Heart right ventricle (tissue), 16 donors: ENCODE measurements around the gene TSKS. TPM values are rescaled to one million over a fixed set of nuclear protein-coding genes. Genes with fewer than 3 reads are reported as not detected.
A peak's percentile ranks its signal among the peaks of the same experiment; 100 is the strongest.

Experiments
- ATAC-seq, 8 donors: fragments of 200-7000 bp; cut with Tn5 transposase; one replicate each; pipeline ENCODE4 v1.9.1; 2020; ENCODE audit warnings: mild to moderate bottlenecking in 8 of 8, moderate library complexity in 8 of 8, moderate number of reproducible peaks in 1 of 8
- DNase-seq, 2 donors: peaks; one replicate each; pipeline ENCODE4 v3.0.0-alpha.2; 2020
- H3K27ac ChIP-seq, 10 donors: fragments of 200-600 bp; sonication (generic) in 2 of 10; one replicate each; pipeline versions ENCODE4 v1.5.0 to v1.8.0; 2020 to 2022; ENCODE audit warnings: mild to moderate bottlenecking in 3 of 10
- H3K27me3 ChIP-seq, 7 donors: fragments of 200-600 bp; one replicate each; pipeline ENCODE4 v1.8.0; 2021 to 2022; ENCODE audit warnings: mild to moderate bottlenecking in 2 of 7
- H3K36me3 ChIP-seq, 9 donors: fragments of 200-600 bp; sonication (generic) in 1 of 9; one replicate each; pipeline versions ENCODE4 v1.5.0 to v1.8.0; 2020 to 2022; ENCODE audit warnings: mild to moderate bottlenecking in 2 of 9
- H3K4me1 ChIP-seq, 9 donors: fragments of 200-600 bp; sonication (generic) in 1 of 9; one replicate each; pipeline versions ENCODE4 v1.5.0 to v1.8.0; 2020 to 2022; ENCODE audit warnings: mild to moderate bottlenecking in 4 of 9
- H3K4me3 ChIP-seq, 10 donors: fragments of 200-600 bp; sonication (generic) in 2 of 10; one replicate each; pipeline versions ENCODE4 v1.5.0 to v1.8.0; 2020 to 2022; ENCODE audit warnings: mild to moderate bottlenecking in 7 of 10, moderate library complexity in 2 of 10
- H3K9me3 ChIP-seq, 11 donors: fragments of 200-600 bp in 10 of 11; sonication (generic) in 2 of 11; one replicate each; pipeline versions ENCODE4 v1.5.0 to v1.8.0; 2013 to 2022; ENCODE audit warnings: mild to moderate bottlenecking in 2 of 11, control low read depth in 1 of 11, moderate library complexity in 1 of 11
- WGBS, 2 donors: extraction: QIAGEN DNeasy Blood & Tissue Kit; methylation state at CpG; one replicate each; pipeline ENCODE4 v1.1.7; 2013; ENCODE audit warnings: inconsistent platforms in 1 of 2; 5-methylcytosine and 5-hydroxymethylcytosine counted together
- intact Hi-C, 10 donors: fragments of 100-400 bp; cut with DNase I; formaldehyde crosslinking; loops; one replicate each; pipeline versions ENCODE4 v1.11.1 to v1.14.2; 2022
- polyA plus RNA-seq, 2 donors: library from polyadenylated mRNA; stranded (reverse); fragments of 200-250 nt; gene quantifications; one replicate each; pipeline ENCODE4 v1.2.3, GENCODE V29; 2013
- total RNA-seq, 10 donors: library from RNA; stranded (reverse); fragmentation: NEBNext Ultra II Directional in 3 of 10; extraction: Animal tissue kit (Norgen Biotek cat#: 25700) in 3 of 10; gene quantifications; one replicate each; pipeline versions ENCODE4 v1.2.1 to v1.2.4, GENCODE V29; 2021 to 2023
- TF ChIP-seq, protein P1 (sequence below), 9 donors: fragments of 200-600 bp; sonication (generic) in 2 of 9; IDR thresholded peaks; one replicate each; pipeline versions ENCODE4 v1.5.0 to v1.8.0; 2021 to 2022; ENCODE audit warnings: antibody characterized with exemption in 9 of 9, mild to moderate bottlenecking in 5 of 9, moderate library complexity in 1 of 9
- donor health status: Arrhythmogenic right ventricular cardiomyopathy.
- donor health status: ischemic (EF 13 %, LVEDD 7.1; RV severe dilation, severe dysfunction).
- donor health status: healthy with polysubstance abuse.
- donor health status: DM: no; HTN: yes; CAD: no.
- donor health status: DM: no; HTN: no; CAD: no.
- donor health status: ischemic (EF 25% LVEDD 6.9; RV normal size, moderate dysfunction).
- donor health status: ischemic (EF 25% LVEDD 5.7; RV mildly dilated, moderate dysfunction).
- donor health status: healthy.
- donor health status: DM: yes; HTN: yes; CAD: no.
- donor health status: Ischemic cardiomyopathy.
- donor health status: ischemic (EF 35%, LVEDD 5.7; RV mildly dilated, moderate dysfunction).
- donor health status: nonischemic (EF 11% LVEDD 7.7; RV severe dilation, severe dysfunction).
- donor health status: DM: yes; HTN: yes; CAD: no.
- donor health status: PGD.
- donor health status: ischemic (EF 29% LVEDD 5.4; RV normal size, mild dysfunction).
- donor health status: nonischemic (EF 23%, LVEDD 6.1; RV moderate dilation, normal function).

TSKS gene
- total and polyA plus RNA-seq, 12 donors: 0.15 to 3.4 (median 0.40) TPM; not detected in 2

- Histone ChIP-seq H3K4me1 (peaks cover 0 to 29% (median 0%) of the 10 kb centered on the region in 9 donors), H3K36me3 (peaks cover 0 to 73% (median 34%) of the 10 kb centered on the region in 9 donors), H3K27ac (peak overlapping the region in 1 of 10 donors; percentile 60), H3K9me3 (no peaks in the 10 kb centered on the region), H3K27me3 (no peaks in the 10 kb centered on the region), H3K4me3 (no peak overlapping the region)
- ATAC-seq (peak in 3 of 8 donors; percentile 18 to 29 (median 28)), DNase-seq (no peak)
- TF ChIP-seq, protein P1, sequence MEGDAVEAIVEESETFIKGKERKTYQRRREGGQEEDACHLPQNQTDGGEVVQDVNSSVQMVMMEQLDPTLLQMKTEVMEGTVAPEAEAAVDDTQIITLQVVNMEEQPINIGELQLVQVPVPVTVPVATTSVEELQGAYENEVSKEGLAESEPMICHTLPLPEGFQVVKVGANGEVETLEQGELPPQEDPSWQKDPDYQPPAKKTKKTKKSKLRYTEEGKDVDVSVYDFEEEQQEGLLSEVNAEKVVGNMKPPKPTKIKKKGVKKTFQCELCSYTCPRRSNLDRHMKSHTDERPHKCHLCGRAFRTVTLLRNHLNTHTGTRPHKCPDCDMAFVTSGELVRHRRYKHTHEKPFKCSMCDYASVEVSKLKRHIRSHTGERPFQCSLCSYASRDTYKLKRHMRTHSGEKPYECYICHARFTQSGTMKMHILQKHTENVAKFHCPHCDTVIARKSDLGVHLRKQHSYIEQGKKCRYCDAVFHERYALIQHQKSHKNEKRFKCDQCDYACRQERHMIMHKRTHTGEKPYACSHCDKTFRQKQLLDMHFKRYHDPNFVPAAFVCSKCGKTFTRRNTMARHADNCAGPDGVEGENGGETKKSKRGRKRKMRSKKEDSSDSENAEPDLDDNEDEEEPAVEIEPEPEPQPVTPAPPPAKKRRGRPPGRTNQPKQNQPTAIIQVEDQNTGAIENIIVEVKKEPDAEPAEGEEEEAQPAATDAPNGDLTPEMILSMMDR (IDR thresholded peaks at IDR 0.05): no peak
- intact Hi-C loops: no loop called here
- 89 to 93% methylated on average over 7 of the region's 7 CpGs for WGBS, 2 donors
These were observed 18.3 kb upstream of the TSKS start for GRCh38 chr19:49781394-49781793.

GRCh38 chr19:49780861-49781260 is 17.8 kb upstream of the TSKS start:
- ATAC-seq (no peak), DNase-seq (no peak)
- WGBS, 2 donors: 88 to 90% methylated on average over 8 of the region's 8 CpGs
- Histone ChIP-seq H3K4me1 (peaks cover 0 to 26% (median 0%) of the 10 kb centered on the region in 9 donors), H3K27me3 (no peaks in the 10 kb centered on the region), H3K9me3 (no peaks in the 10 kb centered on the region), H3K4me3 (no peak overlapping the region), H3K36me3 (peaks cover 0 to 73% (median 34%) of the 10 kb centered on the region in 9 donors), H3K27ac (peak overlapping the region in 1 of 10 donors; percentile 60)
- TF ChIP-seq, protein P1 (IDR thresholded peaks at IDR 0.05): no peak
- intact Hi-C loops: no loop called here

DNA sequence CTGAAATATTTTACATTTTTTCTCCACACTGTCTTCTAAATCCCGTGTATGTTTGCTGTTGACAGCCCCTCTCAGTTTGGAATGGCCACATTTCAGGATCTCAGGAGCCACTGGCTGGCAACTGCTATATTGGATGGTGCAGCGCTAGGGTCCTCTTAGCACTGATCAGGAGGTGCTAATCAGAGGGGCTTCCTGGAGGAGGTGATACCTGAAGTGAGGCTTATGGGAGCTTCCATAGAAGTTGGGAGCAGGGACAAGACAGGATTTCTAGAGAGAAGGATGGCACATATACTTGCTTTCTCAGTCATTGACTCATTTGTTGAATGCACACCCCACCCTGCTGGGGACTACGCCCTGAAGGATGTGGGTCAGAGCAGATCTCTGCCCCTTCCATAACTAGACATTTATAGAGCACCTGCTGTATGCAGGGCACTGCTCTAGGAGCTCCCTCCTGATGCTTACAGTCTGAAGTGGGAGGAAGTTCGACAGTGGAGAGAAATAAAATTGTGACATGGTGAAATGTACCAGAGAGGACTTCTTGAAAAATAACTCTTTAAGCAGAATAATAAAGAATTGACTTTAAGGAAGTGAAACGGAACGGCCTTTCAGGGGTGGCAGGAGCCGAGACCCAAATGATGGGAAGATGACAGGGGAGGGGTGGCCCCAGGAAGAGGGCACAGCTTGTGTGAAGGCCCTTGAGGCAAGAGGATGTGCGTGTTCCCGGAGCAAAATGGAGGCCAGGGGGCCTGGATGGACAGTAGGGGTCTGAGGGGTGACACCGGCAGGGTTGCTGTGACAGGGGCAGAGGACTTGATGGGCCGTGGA is 16.8 kb upstream of the TSKS start:
- peaks cover 0 to 72% (median 25%) of the 10 kb centered on the region in 9 donors for H3K36me3 ChIP-seq
- ATAC-seq (peak in 3 of 8 donors; percentile 14 to 38 (median 20)), DNase-seq (no peak)
- WGBS, 2 donors: 81 to 84% methylated on average over 11 of the region's 11 CpGs
- intact Hi-C loops: no loop called here
- H3K4me3 ChIP-seq: no peak overlapping the region
- TF ChIP-seq, protein P1 (IDR thresholded peaks at IDR 0.05): no peak
- H3K27me3 ChIP-seq: no peaks in the 10 kb centered on the region
- H3K4me1 ChIP-seq: peaks cover 0 to 26% (median 0%) of the 10 kb centered on the region in 9 donors
- no peaks in the 10 kb centered on the region for H3K9me3 ChIP-seq
- peak overlapping the region in 1 of 10 donors; percentile 60 for H3K27ac ChIP-seq

- TF ChIP-seq, protein P1 (IDR thresholded peaks at IDR 0.05): no peak
- no peak overlapping the region for H3K27ac ChIP-seq
- no peak overlapping the region for H3K4me3 ChIP-seq
- H3K36me3 ChIP-seq: peaks cover 0 to 58% (median 0%) of the 10 kb centered on the region in 9 donors
- ATAC-seq: no peak
- no peak for DNase-seq
- intact Hi-C loops: no loop called here
- H3K9me3 ChIP-seq: no peaks in the 10 kb centered on the region
- WGBS, 2 donors: 90 to 95% methylated on average over 6 of the region's 6 CpGs
- no peaks in the 10 kb centered on the region for H3K27me3 ChIP-seq
- H3K4me1 ChIP-seq: peaks cover 0 to 32% (median 4%) of the 10 kb centered on the region in 9 donors
These were observed 13.3 kb upstream of the TSKS start for GRCh38 chr19:49776371-49776764.
